Suprapubic skin (tissue), 4 donors: ENCODE measurements around the gene RELL1. TPM values are rescaled to one million over a fixed set of nuclear protein-coding genes. Genes with fewer than 3 reads are reported as not detected.

ENCODE experiments used
- DNase-seq, 2 donors: peaks; one replicate each; pipeline ENCODE4 v3.0.0-alpha.2; 2019; ENCODE audit warnings: low spot score in 2 of 2
- H3K27ac ChIP-seq: fragments of 200-600 bp; sonication (generic); one replicate; pipeline ENCODE4 v1.5.1; 2019
- H3K27me3 ChIP-seq: fragments of 200-600 bp; sonication (generic); one replicate; pipeline ENCODE4 v1.5.1; 2019
- H3K36me3 ChIP-seq: fragments of 200-600 bp; sonication (generic); one replicate; pipeline ENCODE4 v1.5.1; 2019
- H3K4me1 ChIP-seq: fragments of 200-600 bp; sonication (generic); one replicate; pipeline ENCODE4 v1.5.1; 2019
- H3K4me3 ChIP-seq: fragments of 200-600 bp; sonication (generic); one replicate; pipeline ENCODE4 v1.5.1; 2019; ENCODE audit warnings: mild to moderate bottlenecking
- H3K9me3 ChIP-seq: fragments of 200-600 bp; sonication (generic); one replicate; pipeline ENCODE4 v1.5.1; 2019
- CTCF ChIP-seq, 2 donors: fragments of 200-600 bp in 1 of 2; fragments of 450-650 bp in 1 of 2; sonication (generic) in 1 of 2; IDR thresholded peaks; one replicate each; pipeline ENCODE4 v1.5.1; 2016 to 2019; ENCODE audit warnings: antibody characterized with exemption in 2 of 2, mild to moderate bottlenecking in 1 of 2, moderate library complexity in 1 of 2
- EP300 ChIP-seq: sonication (generic); formaldehyde crosslinking; IDR thresholded peaks from one replicate; pipeline ENCODE4 v1.6.1; 2017; ENCODE audit warnings: antibody characterized with exemption
- POLR2A ChIP-seq, 2 donors: fragments of 450-650 bp; IDR thresholded peaks; one replicate each; pipeline ENCODE4 v1.6.1; 2017; ENCODE audit warnings: antibody characterized with exemption in 2 of 2, mild to moderate bottlenecking in 2 of 2, moderate library complexity in 2 of 2
- POLR2AphosphoS5 ChIP-seq, 3 donors: sonication (generic); formaldehyde crosslinking; IDR thresholded peaks; one replicate each; pipeline ENCODE4 v1.6.1; 2017; ENCODE audit warnings: antibody characterized with exemption in 3 of 3
- WGBS: methylation state at CpG from one replicate; pipeline ENCODE4 v1.1.5; 2018; 5-methylcytosine and 5-hydroxymethylcytosine counted together
- total RNA-seq, 4 donors: library from RNA; depleted of rRNA; stranded (reverse); fragments of >200 nt; gene quantifications; one replicate each; pipeline ENCODE4 v1.1.0, GENCODE V29; 2016

The RELL1 gene
- total RNA-seq, 4 donors from 2014 or later = 56.6 to 88.2 (median 66.7) TPM

- no peak for DNase-seq
- H3K27ac ChIP-seq = no peak overlapping the region
Observed at GRCh38 chr4:37561803-37562207, 124.4 kb downstream of the RELL1 start.

DNA sequence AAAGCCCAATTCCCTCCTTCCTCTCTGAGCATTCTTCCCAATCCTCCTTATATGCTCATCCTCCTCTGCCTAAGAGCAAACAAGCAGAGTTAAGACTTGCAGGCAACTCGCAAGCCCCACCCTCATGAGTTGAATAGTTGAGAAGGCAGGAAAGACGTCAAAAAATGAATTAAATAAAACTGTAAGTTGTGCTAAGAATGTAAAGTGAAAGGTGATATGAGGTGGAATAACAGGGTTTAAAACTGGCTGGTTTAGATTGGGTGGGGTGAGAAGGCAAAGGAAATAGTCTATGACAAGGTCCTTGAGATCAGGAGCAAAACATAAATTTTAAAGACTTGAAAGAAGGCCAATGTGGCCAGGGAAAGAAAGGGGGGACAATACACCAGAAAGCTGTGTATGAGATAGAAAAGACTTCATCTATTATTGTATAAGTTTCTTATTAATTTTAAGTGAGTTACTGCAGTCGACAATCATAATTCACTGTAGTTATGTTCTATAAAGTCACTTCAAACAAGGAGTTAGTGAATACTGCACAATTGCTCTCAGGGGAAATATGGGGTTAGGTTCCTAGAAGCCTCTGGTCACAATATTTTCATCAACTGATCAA lies 124.9 kb downstream of the RELL1 start:
- 58% methylated on average over 3 of the region's 3 CpGs for WGBS
- no peaks in the 10 kb centered on the region for H3K9me3 ChIP-seq
- no peak overlapping the region for H3K27ac ChIP-seq
- H3K36me3 ChIP-seq = no peaks in the 10 kb centered on the region
- no peaks in the 10 kb centered on the region for H3K4me1 ChIP-seq
- no peak for DNase-seq
- no peak overlapping the region for H3K4me3 ChIP-seq
- no peaks in the 10 kb centered on the region for H3K27me3 ChIP-seq
- TF ChIP-seq EP300 (no peak), POLR2A (IDR thresholded peaks at IDR 0.05) (no peak), CTCF (IDR thresholded peaks at IDR 0.05) (no peak), POLR2AphosphoS5 (IDR thresholded peaks at IDR 0.05) (no peak)

More at GRCh38 chr4:37561803-37562207, 124.4 kb downstream of the RELL1 start:
- no peak overlapping the region for H3K4me3 ChIP-seq
- 18% methylated on average over 1 of the region's 1 CpG for WGBS
- TF ChIP-seq POLR2A (IDR thresholded peaks at IDR 0.05) = no peak
- TF ChIP-seq EP300 = no peak
- no peak for TF ChIP-seq CTCF (IDR thresholded peaks at IDR 0.05)
- no peak for TF ChIP-seq POLR2AphosphoS5 (IDR thresholded peaks at IDR 0.05)
- no peaks in the 10 kb centered on the region for H3K36me3 ChIP-seq
- H3K27me3 ChIP-seq = no peaks in the 10 kb centered on the region
- H3K9me3 ChIP-seq = no peaks in the 10 kb centered on the region
- H3K4me1 ChIP-seq = no peaks in the 10 kb centered on the region

Other genes with a start within 250 kb of the RELL1 start
- 10 to 100 TPM; 45.7 to 76.4 (median 65.8) TPM for gene PGM2, start 140.3 kb upstream of the RELL1 start, total RNA-seq
- 10 to 100 TPM; 16.3 to 32.0 (median 22.2) TPM for gene TBC1D1, start 204.7 kb upstream of the RELL1 start, total RNA-seq